Prostate gland (tissue), 2 donors: ENCODE data around the gene CEACAM4.

ENCODE experiments used
- POLR2A ChIP-seq: fragments of 450-650 bp; IDR thresholded peaks from one replicate; pipeline ENCODE4 v1.6.1; 2016; ENCODE audit warnings: antibody characterized with exemption, mild to moderate bottlenecking
- TF ChIP-seq, protein P1 (sequence below), 4 experiments: fragments of 200-600 bp in 2 of 4; fragments of 450-650 bp in 2 of 4; sonication (generic) in 2 of 4; IDR thresholded peaks; 1 replicate in 3 of 4; 2 replicates in 1 of 4; pipeline ENCODE4 v1.5.1; 2016 to 2019; ENCODE audit warnings: antibody characterized with exemption in 4 of 4, mild to moderate bottlenecking in 2 of 4, moderate library complexity in 2 of 4

DNA sequence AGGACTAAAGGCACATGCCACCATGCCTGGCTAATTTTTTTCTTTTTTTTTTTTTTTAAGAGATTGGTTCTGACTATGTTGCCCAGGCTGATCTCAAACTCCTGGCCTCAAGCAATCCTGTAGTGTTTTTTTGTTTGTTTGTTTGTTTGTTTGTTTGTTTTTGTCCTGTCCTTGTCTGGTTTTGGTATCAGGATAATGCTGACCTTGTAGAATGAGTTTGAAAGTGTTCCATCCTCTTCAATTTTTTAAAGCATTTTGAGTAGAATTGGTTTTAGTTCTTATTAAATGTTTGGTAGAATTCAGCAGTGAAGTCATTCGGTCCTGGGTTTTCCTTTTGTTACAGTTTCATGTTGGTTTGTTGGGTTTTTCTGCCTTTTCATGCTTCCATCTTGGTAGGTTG, 19.2 kb downstream of the CEACAM4 start:
- TF ChIP-seq, protein P1, sequence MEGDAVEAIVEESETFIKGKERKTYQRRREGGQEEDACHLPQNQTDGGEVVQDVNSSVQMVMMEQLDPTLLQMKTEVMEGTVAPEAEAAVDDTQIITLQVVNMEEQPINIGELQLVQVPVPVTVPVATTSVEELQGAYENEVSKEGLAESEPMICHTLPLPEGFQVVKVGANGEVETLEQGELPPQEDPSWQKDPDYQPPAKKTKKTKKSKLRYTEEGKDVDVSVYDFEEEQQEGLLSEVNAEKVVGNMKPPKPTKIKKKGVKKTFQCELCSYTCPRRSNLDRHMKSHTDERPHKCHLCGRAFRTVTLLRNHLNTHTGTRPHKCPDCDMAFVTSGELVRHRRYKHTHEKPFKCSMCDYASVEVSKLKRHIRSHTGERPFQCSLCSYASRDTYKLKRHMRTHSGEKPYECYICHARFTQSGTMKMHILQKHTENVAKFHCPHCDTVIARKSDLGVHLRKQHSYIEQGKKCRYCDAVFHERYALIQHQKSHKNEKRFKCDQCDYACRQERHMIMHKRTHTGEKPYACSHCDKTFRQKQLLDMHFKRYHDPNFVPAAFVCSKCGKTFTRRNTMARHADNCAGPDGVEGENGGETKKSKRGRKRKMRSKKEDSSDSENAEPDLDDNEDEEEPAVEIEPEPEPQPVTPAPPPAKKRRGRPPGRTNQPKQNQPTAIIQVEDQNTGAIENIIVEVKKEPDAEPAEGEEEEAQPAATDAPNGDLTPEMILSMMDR (IDR thresholded peaks at IDR 0.05), result no peak
- TF ChIP-seq POLR2A, result no peak
